PFSK-1 (cell line): ENCODE results near the gene ARHGEF12.

Source experiments
- FOXP2 ChIP-seq: optimal IDR thresholded peaks from 2 replicates; pipeline ENCODE3; 2011; ENCODE audit warnings: borderline replicate concordance, control low read depth, inconsistent platforms; ENCODE audit not compliant: insufficient read depth; ENCODE audit errors: extremely low read length, extremely low read depth
- POLR2AphosphoS5 ChIP-seq: IDR thresholded peaks from 2 replicates; pipeline ENCODE4 v1.6.1; 2012; ENCODE audit warnings: low read depth, mild to moderate bottlenecking, control low read depth, low read length, moderate library complexity
- SIN3A ChIP-seq: IDR thresholded peaks from 2 replicates; pipeline ENCODE4 v1.6.1; 2012; ENCODE audit warnings: mild to moderate bottlenecking, low read length, moderate library complexity, borderline replicate concordance; ENCODE audit not compliant: insufficient read depth
- TAF1 ChIP-seq: IDR thresholded peaks from 2 replicates; pipeline ENCODE4 v1.6.1; 2012; ENCODE audit warnings: low read length, control low read depth, borderline replicate concordance; ENCODE audit not compliant: insufficient read depth
- TF ChIP-seq, protein P1 (sequence below), 2 experiments: IDR thresholded peaks; 2 replicates each; pipeline versions ENCODE4 v1.6.1 to v1.8.0; 2011 to 2012; ENCODE audit warnings: low read depth in 2 of 2, low read length in 2 of 2, control low read depth in 1 of 2, inconsistent platforms in 1 of 2, mild to moderate bottlenecking in 1 of 2, moderate library complexity in 1 of 2; ENCODE audit not compliant: insufficient read depth in 1 of 2

ARHGEF12 gene

DNA sequence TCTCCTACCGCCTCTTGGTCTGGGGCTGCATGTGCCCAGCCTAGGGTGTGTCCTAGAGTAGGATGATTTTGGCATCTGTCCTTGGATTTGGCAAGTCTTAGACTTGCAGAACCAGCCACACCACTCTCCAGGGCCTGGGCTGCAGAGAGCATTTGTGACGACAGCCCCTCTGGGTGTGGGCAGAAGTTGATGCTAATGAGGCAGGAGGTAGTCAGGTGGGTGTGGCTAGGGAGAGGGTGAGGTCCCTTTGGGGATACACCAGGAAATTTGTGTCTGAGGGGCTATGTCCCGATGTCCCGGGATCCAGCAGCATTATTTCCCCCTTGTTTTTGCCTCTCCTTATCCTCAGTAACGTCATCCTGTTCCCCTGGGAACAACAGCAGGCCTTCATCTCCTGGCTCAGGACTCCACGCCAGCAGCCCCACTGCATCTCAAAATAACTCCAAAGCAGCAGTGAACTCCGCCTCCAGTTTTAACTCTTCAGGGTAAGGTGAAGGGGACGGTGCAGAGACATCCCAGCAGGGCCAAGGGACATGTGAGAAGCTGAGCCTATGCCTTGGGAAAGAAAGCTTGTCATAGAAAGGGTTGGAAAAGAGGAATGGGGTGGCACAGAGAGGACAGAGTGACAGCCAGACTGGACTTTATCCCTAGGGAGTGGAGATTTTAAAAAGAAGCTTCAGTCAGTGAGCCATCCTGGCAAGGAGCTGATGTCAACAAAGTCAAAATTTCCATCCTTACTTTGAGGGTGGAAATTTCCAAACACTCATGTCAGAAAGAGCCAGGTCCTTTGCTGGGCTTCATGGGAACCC is 19.1 kb upstream of the ARHGEF12 start:
- TF ChIP-seq FOXP2 (no peak), SIN3A (no peak), TAF1 (no peak), POLR2AphosphoS5 (no peak)
- TF ChIP-seq, protein P1, sequence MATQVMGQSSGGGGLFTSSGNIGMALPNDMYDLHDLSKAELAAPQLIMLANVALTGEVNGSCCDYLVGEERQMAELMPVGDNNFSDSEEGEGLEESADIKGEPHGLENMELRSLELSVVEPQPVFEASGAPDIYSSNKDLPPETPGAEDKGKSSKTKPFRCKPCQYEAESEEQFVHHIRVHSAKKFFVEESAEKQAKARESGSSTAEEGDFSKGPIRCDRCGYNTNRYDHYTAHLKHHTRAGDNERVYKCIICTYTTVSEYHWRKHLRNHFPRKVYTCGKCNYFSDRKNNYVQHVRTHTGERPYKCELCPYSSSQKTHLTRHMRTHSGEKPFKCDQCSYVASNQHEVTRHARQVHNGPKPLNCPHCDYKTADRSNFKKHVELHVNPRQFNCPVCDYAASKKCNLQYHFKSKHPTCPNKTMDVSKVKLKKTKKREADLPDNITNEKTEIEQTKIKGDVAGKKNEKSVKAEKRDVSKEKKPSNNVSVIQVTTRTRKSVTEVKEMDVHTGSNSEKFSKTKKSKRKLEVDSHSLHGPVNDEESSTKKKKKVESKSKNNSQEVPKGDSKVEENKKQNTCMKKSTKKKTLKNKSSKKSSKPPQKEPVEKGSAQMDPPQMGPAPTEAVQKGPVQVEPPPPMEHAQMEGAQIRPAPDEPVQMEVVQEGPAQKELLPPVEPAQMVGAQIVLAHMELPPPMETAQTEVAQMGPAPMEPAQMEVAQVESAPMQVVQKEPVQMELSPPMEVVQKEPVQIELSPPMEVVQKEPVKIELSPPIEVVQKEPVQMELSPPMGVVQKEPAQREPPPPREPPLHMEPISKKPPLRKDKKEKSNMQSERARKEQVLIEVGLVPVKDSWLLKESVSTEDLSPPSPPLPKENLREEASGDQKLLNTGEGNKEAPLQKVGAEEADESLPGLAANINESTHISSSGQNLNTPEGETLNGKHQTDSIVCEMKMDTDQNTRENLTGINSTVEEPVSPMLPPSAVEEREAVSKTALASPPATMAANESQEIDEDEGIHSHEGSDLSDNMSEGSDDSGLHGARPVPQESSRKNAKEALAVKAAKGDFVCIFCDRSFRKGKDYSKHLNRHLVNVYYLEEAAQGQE (IDR thresholded peaks at IDR 0.05; ENCODE audit: insufficient read depth in 1 of 2, low read depth in 2 of 2, low read length in 2 of 2), result no peak

DNA sequence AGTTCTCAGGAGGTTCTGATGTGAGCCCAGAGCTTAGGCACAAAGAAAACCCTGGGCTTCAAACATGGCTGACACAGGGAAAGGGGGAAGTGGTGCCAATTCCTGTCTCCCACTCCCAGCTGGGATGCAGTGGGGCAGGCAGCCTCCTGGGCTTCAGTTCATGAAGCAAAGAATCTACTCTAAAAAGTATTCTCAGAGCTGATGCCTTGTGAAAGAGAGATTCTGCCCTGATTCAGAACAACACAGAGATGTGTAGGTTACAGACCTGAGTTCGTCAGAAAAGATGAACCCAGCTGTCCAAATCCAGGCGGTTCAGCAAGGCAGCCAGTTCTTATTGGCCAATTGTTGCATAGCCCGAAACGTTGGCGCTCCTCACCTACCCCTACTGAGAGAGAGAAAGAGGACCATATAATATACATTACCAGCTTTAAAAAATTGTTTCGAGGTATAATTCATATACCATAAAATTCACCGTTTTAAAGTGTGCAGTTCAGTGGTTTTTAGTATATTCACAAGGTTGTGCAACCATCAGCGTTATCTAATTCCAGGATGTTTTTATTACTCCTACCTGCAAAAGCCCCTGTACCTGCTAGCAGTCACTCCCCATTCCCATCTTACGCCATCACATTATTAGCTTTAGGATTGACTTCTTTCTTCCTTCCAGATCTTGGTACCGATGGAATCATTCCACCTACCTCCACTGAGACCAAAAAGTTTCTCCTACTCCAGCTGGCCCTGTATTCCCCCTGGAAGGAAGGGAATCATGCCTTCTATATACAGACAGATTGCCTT is 18.3 kb upstream of the ARHGEF12 start:
- TF ChIP-seq POLR2AphosphoS5, result no peak
- no peak for TF ChIP-seq SIN3A
- TF ChIP-seq TAF1, result no peak
- TF ChIP-seq FOXP2, result no peak
- TF ChIP-seq, protein P1 (IDR thresholded peaks at IDR 0.05; ENCODE audit: insufficient read depth in 1 of 2, low read depth in 2 of 2, low read length in 2 of 2), result no peak

DNA sequence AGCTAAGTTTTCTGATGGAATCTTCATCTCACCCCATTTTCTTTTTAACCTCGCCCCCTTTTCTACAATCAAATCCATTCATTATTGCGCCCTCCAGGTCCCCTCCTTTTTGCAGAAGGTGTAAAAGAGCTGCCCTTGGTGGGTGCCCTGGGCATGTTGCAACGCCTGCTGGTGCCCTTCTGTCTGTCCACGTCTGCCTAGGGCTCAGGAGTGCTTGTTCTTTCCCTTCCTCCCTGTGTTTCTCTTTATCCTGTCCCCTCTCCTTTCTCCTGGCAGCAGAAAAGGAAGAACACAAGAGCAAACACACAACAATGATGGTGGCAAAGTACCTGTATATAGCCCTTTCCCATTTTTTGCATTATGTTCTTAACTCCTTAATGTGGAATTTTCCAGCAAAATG is 17.3 kb upstream of the ARHGEF12 start:
- TF ChIP-seq, protein P1 (IDR thresholded peaks at IDR 0.05; ENCODE audit: insufficient read depth in 1 of 2, low read depth in 2 of 2, low read length in 2 of 2), result no peak
- TF ChIP-seq SIN3A, result no peak
- no peak for TF ChIP-seq POLR2AphosphoS5
- TF ChIP-seq TAF1, result no peak
- no peak for TF ChIP-seq FOXP2

DNA sequence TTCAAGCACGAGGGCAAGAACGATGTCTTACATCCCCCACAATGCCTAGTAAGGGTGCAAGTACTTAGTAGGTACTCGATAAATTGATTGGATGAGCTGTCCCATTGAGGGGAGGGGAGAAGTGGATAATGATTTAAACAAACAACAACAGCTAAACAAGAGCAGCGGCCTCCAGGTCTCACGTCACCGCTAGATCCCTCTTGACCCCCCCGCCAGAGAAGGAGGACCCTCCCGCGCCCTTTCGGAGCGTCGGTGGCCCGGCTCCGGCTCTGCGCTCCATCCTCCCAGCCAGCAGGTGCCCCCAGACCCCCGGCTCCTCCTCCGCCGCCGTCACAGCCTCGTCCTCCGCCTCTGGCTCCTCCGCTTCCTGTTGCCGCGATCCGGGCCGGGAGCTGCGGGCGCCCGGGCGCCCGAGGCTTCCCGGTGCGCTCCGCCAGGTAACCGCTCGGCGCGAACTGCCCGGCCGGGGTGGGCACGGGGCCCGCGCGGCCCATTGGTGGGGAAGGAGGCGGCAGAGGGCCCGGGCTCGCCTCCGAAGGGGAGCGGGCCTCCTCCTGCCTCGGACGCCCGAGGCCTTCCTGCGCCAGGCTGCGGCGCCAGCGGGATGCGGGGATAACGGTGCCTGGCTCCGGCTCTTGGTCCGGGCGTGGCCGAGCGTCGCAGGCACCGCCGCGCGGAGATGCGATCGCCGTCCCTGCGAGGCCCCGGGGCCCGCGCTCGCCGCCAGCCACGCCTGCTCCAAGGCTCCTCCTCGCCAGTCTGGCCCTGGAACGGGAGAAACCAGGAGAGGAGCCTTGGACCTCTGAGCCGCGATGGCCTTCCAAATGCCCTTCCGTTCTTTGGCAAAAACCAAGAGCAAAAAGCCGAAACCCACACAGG is 11.0 kb upstream of the ARHGEF12 start, which contains the start of gene TLCD5:
TLCD5 (plus strand) TSS at position 368 of the 879 bp plus-strand sequence. CDS start 2,143 bp downstream, outside the sequence.
- TF ChIP-seq, protein P1 (IDR thresholded peaks at IDR 0.05; ENCODE audit: insufficient read depth in 1 of 2, low read depth in 2 of 2, low read length in 2 of 2), result peak in 1 of 2 experiments; percentile 26; a peak in 1 of 4 replicates
- TF ChIP-seq SIN3A, result no peak
- TF ChIP-seq POLR2AphosphoS5, result peak; percentile 84
- TF ChIP-seq TAF1, result peak; percentile 91
- peak; percentile 80 for TF ChIP-seq FOXP2
